Activated naive CD4-positive, alpha-beta T cell treated with anti-CD3 and anti-CD28 coated beads, Interleukin-2, amount 50 U/mL, for 16 hours (primary cell): Measurements from ENCODE around the gene TMEM45A.
"Not testable (repeated sequence)": the region's sequence is repeated elsewhere in the genome, so short reads cannot be mapped to it uniquely, and the experiment has no call there.

Experiments used
- DNase-seq: peaks from one replicate; pipeline ENCODE4 v3.0.0-alpha.2; 2020

Gene TMEM45A

GRCh38 chr3:100486808-100487207, 5.6 kb upstream of the TMEM45A start:
- DNase-seq = no peak

- DNase-seq = no peak
Observed at GRCh38 chr3:100489118-100489517, 3.3 kb upstream of the TMEM45A start.

GRCh38 chr3:100496711-100497261, 4.4 kb downstream of the TMEM45A start:
- DNase-seq = no peak

GRCh38 chr3:100499651-100500050, 7.2 kb downstream of the TMEM45A start:
- DNase-seq = no peak

GRCh38 chr3:100500320-100500880, 8.0 kb downstream of the TMEM45A start:
- no peak for DNase-seq

- DNase-seq = no peak
Observed at GRCh38 chr3:100503448-100503847, 11.0 kb downstream of the TMEM45A start.

GRCh38 chr3:100506355-100506754, 13.9 kb downstream of the TMEM45A start:
- no peak for DNase-seq

GRCh38 chr3:100509818-100510217, 17.4 kb downstream of the TMEM45A start:
- DNase-seq = not testable (repeated sequence)

GRCh38 chr3:100516232-100516631, 23.8 kb downstream of the TMEM45A start:
- no peak for DNase-seq

GRCh38 chr3:100516838-100517237, 24.4 kb downstream of the TMEM45A start:
- DNase-seq = no peak

- no peak for DNase-seq
Observed at GRCh38 chr3:100517276-100517675, 24.9 kb downstream of the TMEM45A start.

- no peak for DNase-seq
Observed at GRCh38 chr3:100518244-100518643, 25.8 kb downstream of the TMEM45A start.

GRCh38 chr3:100518983-100519382, 26.6 kb downstream of the TMEM45A start:
- no peak for DNase-seq

- no peak for DNase-seq
Observed at GRCh38 chr3:100521439-100521845, 29.0 kb downstream of the TMEM45A start.

- no peak for DNase-seq
Observed at GRCh38 chr3:100522125-100522524, 29.7 kb downstream of the TMEM45A start.

GRCh38 chr3:100523050-100523760, 30.8 kb downstream of the TMEM45A start:
- DNase-seq = no peak

GRCh38 chr3:100525753-100526612, 33.6 kb downstream of the TMEM45A start:
- DNase-seq = no peak

GRCh38 chr3:100526613-100527346, 34.4 kb downstream of the TMEM45A start:
- no peak for DNase-seq

GRCh38 chr3:100527347-100527735, 34.9 kb downstream of the TMEM45A start:
- no peak for DNase-seq

GRCh38 chr3:100531093-100531492, 38.7 kb downstream of the TMEM45A start:
- no peak for DNase-seq

GRCh38 chr3:100532411-100532810, 40.0 kb downstream of the TMEM45A start:
- DNase-seq = no peak

- DNase-seq = no peak
Observed at GRCh38 chr3:100533176-100533575, 40.8 kb downstream of the TMEM45A start.

- DNase-seq = no peak
Observed at GRCh38 chr3:100535610-100535943, 43.2 kb downstream of the TMEM45A start.
